ENCODE data around the gene PCDHGC5.

The PCDHGC5 gene

GRCh38 chr5:141486091-141486490 is 2.8 kb upstream of the PCDHGC5 start:
- no peak overlapping the region for H3K27ac Mint-ChIP-seq
- DNase-seq: no peak
- peaks cover 74% of the 10 kb centered on the region for H3K36me3 Mint-ChIP-seq (ENCODE audit: low read depth)
- H3K27me3 Mint-ChIP-seq (ENCODE audit: low read depth, poor library complexity): peaks cover 6% of the 10 kb centered on the region
- peaks cover 58% of the 10 kb centered on the region for H3K9me3 Mint-ChIP-seq
- TF ChIP-seq CTCF (IDR thresholded peaks at IDR 0.05): no peak
- H3K4me3 Mint-ChIP-seq: peak overlapping the region; percentile 89
- H3K4me1 Mint-ChIP-seq: peaks cover 64% of the 10 kb centered on the region

GRCh38 chr5:141487131-141487530 is 1.8 kb upstream of the PCDHGC5 start:
- DNase-seq: no peak
- Mint-ChIP-seq H3K4me1 (peaks cover 62% of the 10 kb centered on the region), H3K36me3 (ENCODE audit: low read depth) (peaks cover 76% of the 10 kb centered on the region), H3K27ac (no peak overlapping the region), H3K9me3 (peaks cover 60% of the 10 kb centered on the region), H3K27me3 (ENCODE audit: low read depth, poor library complexity) (peaks cover 6% of the 10 kb centered on the region), H3K4me3 (peak overlapping the region; percentile 17)
- no peak for TF ChIP-seq CTCF (IDR thresholded peaks at IDR 0.05)

- H3K27ac Mint-ChIP-seq: no peak overlapping the region
- peaks cover 10% of the 10 kb centered on the region for H3K27me3 Mint-ChIP-seq (ENCODE audit: low read depth, poor library complexity)
- no peak overlapping the region for H3K4me3 Mint-ChIP-seq
- H3K36me3 Mint-ChIP-seq (ENCODE audit: low read depth): peaks cover 77% of the 10 kb centered on the region
- H3K4me1 Mint-ChIP-seq: peaks cover 57% of the 10 kb centered on the region
- H3K9me3 Mint-ChIP-seq: peaks cover 59% of the 10 kb centered on the region
- TF ChIP-seq CTCF (IDR thresholded peaks at IDR 0.05): no peak
- no peak for DNase-seq
These were observed 960 bp downstream of the PCDHGC5 start for GRCh38 chr5:141489841-141490240.

- peaks cover 73% of the 10 kb centered on the region for H3K36me3 Mint-ChIP-seq (ENCODE audit: low read depth)
- H3K27ac Mint-ChIP-seq: no peak overlapping the region
- no peak overlapping the region for H3K4me3 Mint-ChIP-seq
- peaks cover 55% of the 10 kb centered on the region for H3K9me3 Mint-ChIP-seq
- H3K27me3 Mint-ChIP-seq (ENCODE audit: low read depth, poor library complexity): peaks cover 10% of the 10 kb centered on the region
- DNase-seq: no peak
- H3K4me1 Mint-ChIP-seq: peaks cover 57% of the 10 kb centered on the region
- no peak for TF ChIP-seq CTCF (IDR thresholded peaks at IDR 0.05)
These were observed 1.4 kb downstream of the PCDHGC5 start for GRCh38 chr5:141490271-141490670.

GRCh38 chr5:141490771-141491170 is 1.9 kb downstream of the PCDHGC5 start:
- TF ChIP-seq CTCF (IDR thresholded peaks at IDR 0.05): no peak
- no peak overlapping the region for H3K4me3 Mint-ChIP-seq
- DNase-seq: no peak
- H3K9me3 Mint-ChIP-seq: peaks cover 51% of the 10 kb centered on the region
- H3K4me1 Mint-ChIP-seq: peaks cover 58% of the 10 kb centered on the region
- H3K27ac Mint-ChIP-seq: no peak overlapping the region
- peaks cover 68% of the 10 kb centered on the region for H3K36me3 Mint-ChIP-seq (ENCODE audit: low read depth)
- peaks cover 7% of the 10 kb centered on the region for H3K27me3 Mint-ChIP-seq (ENCODE audit: low read depth, poor library complexity)

- H3K27me3 Mint-ChIP-seq (ENCODE audit: low read depth, poor library complexity): peaks cover 7% of the 10 kb centered on the region
- no peak overlapping the region for H3K27ac Mint-ChIP-seq
- H3K4me3 Mint-ChIP-seq: no peak overlapping the region
- H3K9me3 Mint-ChIP-seq: peaks cover 47% of the 10 kb centered on the region
- DNase-seq: no peak
- peaks cover 61% of the 10 kb centered on the region for H3K4me1 Mint-ChIP-seq
- TF ChIP-seq CTCF (IDR thresholded peaks at IDR 0.05): no peak
- peaks cover 65% of the 10 kb centered on the region for H3K36me3 Mint-ChIP-seq (ENCODE audit: low read depth)
These were observed 2.7 kb downstream of the PCDHGC5 start for GRCh38 chr5:141491323-141492167.
